AG04449 (cell line): ENCODE measurements around the gene INF2.

ENCODE experiments used
- CTCF ChIA-PET: fragments of 350-600 bp; formaldehyde crosslinking; extraction: SDS; loops from one replicate; lab custom pipeline; 2021; ENCODE audit warnings: antibody characterized with exemption; lab: Yijun Ruan, JAX
- POLR2A ChIA-PET: fragments of 400-600, 350-600 bp; formaldehyde crosslinking; extraction: SDS; loops from one replicate; lab custom pipeline; 2020; ENCODE audit warnings: antibody characterized with exemption, inconsistent platforms; lab: Yijun Ruan, JAX
- DNase-seq: peaks from one replicate; pipeline ENCODE4 v3.0.0-alpha.2; 2010; ENCODE audit warnings: low read depth, low spot score
- H3K4me3 ChIP-seq: 2 replicates; pipeline ENCODE4 v1.5.1; 2011; ENCODE audit warnings: low read depth, mild to moderate bottlenecking, control low read depth, low read length
- CTCF ChIP-seq: IDR thresholded peaks from one replicate; pipeline ENCODE4 v1.5.1; 2011; ENCODE audit warnings: mild to moderate bottlenecking, moderate library complexity, low read length, control low read depth, inconsistent platforms; ENCODE audit not compliant: insufficient read depth; ENCODE audit errors: missing control alignments

INF2 gene

GRCh38 chr14:104644091-104644635 lies 45.3 kb upstream of the INF2 start:
- ChIA-PET POLR2A (no interaction called here), CTCF (interaction anchor here (0.9 to 2.0 kb wide), 4 partner anchors 34 to 566 kb away, joined by 3 to 7 read pairs (median 4); no protein-coding TSS in a partner anchor)
- TF ChIP-seq CTCF, result no peak
- no peak for DNase-seq
- no peak overlapping the region for H3K4me3 ChIP-seq

GRCh38 chr14:104644656-104645378 lies 44.6 kb upstream of the INF2 start:
- ChIA-PET CTCF (interaction anchor here (0.9 to 2.0 kb wide), 3 partner anchors 33 to 550 kb away, joined by 3 to 5 read pairs (median 3); no protein-coding TSS in a partner anchor), POLR2A (no interaction called here)
- no peak for DNase-seq
- TF ChIP-seq CTCF, result no peak
- no peak overlapping the region for H3K4me3 ChIP-seq

GRCh38 chr14:104647467-104648043 lies 41.9 kb upstream of the INF2 start:
- no peak for TF ChIP-seq CTCF
- ChIA-PET POLR2A (no interaction called here), CTCF (interaction anchor here (1.8 to 2.1 kb wide), 3 partner anchors 62 to 78 kb away, joined by 4 to 9 read pairs (median 4); no protein-coding TSS in a partner anchor)
- H3K4me3 ChIP-seq, result no peak overlapping the region
- no peak for DNase-seq

- CTCF ChIA-PET, result interaction anchor here (1.2 to 3.4 kb wide), 5 partner anchors 15 to 72 kb away, joined by 5 to 24 read pairs (median 7); no protein-coding TSS in a partner anchor
- peak; percentile 100 for TF ChIP-seq CTCF
- POLR2A ChIA-PET, result no interaction called here
- DNase-seq, result no peak
- H3K4me3 ChIP-seq, result peak overlapping the region; percentile 68
Measured at GRCh38 chr14:104650057-104650980, 39.1 kb upstream of the INF2 start.

GRCh38 chr14:104650981-104651875 lies 38.2 kb upstream of the INF2 start:
- ChIA-PET CTCF (interaction anchor here (0.6 to 3.4 kb wide), 11 partner anchors 9 to 637 kb away, joined by 3 to 24 read pairs (median 6); no protein-coding TSS in a partner anchor), POLR2A (no interaction called here)
- DNase-seq, result no peak
- no peak for TF ChIP-seq CTCF
- H3K4me3 ChIP-seq, result no peak overlapping the region
